ENCODE data around the gene MCF2L.

MCF2L gene

DNA sequence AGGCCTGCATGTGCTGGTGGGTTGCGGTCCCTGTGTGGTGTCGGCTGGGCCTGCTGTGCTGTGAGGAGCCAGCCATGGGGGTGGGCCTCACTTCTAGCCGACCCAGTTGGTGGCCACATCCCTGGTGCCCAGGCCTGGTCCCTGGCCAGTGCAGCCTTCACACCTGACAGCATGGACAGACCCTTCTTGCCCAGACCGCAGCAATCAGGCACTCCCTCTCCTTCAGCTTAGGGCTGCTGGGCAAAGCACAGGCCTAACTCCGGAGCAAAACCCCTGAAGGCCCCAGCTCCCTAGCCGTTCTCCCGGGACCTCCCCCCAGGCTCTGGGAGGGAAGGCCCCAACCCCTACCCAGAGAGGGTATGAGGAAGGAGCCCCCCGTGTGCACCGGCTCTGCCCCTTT lies 6.6 kb upstream of the MCF2L start:
- no peak for DNase-seq (ENCODE audit: extremely low spot score, insufficient read length, low read depth)
- FAIRE-seq: no peak

DNA sequence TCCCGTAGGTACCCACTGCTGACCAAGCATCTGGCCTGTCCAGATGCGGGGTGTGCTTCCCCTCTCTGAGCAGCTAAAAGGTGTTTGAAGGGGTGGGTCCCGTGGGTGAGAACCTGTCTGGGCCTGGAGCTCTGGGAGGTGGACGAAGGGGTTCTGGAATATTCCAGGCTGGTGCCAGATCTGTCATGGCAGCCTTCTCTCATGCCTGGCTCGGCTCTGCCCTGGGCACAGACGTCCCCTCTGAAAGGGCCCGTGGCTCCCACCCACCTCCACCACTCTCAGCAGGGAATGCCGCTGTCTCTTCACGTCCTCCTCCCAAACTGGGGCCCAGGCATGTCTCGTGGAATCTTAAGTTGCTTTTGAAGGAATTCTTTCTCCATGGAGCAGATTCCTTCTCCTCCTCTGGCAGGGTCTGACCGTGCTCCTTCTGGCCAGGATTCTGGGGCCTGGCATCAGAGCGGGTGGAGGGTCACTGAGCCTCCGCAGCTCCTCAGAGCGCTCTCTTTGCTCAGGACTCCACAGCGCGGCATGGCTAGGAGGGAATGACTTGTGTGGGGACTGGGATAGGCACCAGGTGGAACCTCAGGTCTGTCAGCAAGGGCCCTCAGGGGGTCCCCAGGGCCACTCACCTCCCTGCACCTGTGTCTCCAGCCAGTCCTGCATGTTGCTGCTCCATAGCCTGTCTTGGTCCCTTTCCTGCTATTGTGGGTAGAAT lies 5.9 kb upstream of the MCF2L start:
- DNase-seq (ENCODE audit: extremely low spot score, insufficient read length, low read depth) (no peak), FAIRE-seq (no peak)

- no peak for FAIRE-seq
- no peak for DNase-seq (ENCODE audit: extremely low spot score, insufficient read length, low read depth)
These were observed 5.4 kb upstream of the MCF2L start for GRCh38 chr13:112963641-112964040.

DNA sequence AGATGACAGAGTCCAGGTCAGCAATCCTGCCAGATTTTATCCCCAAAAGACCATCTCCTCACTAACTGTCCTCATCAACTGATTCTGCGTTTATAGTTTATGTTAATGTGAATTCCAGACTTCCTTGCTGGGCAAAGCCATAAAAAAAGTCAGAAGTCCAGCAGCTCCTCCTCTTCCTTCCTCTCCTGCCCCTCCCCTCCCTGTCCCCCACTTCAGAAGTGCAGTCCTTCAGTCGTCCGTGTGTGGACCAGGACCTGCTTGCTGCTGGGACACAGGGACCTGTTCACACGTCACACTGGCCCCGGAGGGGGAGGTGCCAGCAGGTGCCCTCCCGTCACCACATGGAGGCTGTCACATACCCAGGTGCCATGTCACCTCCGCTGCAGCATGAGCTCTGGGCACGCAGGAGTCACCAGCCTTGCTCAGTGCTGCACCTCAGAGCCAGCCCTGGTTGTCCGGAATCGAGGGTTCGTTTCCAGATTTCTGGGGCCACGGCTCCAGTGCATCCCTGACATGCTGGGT lies 4.0 kb upstream of the MCF2L start:
- FAIRE-seq (no peak), DNase-seq (ENCODE audit: extremely low spot score, insufficient read length, low read depth) (no peak)

DNA sequence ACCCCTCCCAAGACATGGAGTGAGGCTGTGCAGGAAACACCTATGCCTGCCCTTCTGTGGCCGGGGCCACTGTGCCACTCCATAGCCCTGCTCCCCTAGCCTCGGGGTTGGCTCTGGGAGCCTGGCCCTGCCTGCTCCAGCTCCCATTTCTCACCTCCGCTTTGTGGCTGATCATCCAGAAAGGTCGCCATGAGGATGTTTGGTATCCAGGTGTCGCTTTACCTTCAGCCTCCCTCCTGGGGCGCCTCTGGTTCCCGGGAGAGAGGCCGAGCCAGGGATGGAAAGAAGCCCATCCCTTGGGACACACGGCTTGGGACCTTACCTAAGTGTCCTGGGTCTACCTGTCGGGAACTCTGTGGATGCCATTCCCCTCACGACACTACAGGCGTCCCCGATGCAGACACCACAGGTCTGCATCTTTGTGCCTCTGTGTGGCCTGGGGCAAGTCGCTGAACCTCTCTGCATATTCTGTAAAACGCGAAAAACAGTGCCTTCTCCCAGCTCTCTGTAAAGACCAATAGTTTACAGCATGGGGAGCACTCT lies 3.4 kb upstream of the MCF2L start:
- no peak for FAIRE-seq

DNA sequence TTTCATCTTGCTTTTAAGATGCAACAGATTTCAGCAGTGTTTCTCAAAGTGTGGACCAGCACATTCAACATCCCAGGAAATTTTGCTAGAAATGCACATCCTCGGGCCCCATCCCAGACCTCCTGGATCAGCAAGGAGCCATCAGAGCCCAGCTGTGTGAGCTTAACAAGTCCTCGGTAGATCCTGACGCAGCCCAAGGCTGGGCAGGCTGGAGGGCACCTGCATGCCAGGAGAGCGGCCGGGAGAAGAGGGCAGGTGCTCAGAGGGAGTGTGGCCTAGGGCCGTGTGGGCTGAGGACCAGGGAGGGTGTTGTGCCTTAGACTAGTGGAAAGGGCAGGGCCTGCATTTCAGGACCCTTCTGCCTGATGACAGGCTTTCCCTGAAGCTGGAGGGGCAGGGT lies 2.2 kb upstream of the MCF2L start:
- DNase-seq (ENCODE audit: extremely low spot score, insufficient read length, low read depth) (no peak), FAIRE-seq (no peak)

More for the DNA sequence above, 3.4 kb upstream of the MCF2L start:
- no peak for DNase-seq (ENCODE audit: extremely low spot score, insufficient read length, low read depth)

GRCh38 chr13:112967686-112968379 lies 1.2 kb upstream of the MCF2L start:
- no peak for DNase-seq (ENCODE audit: extremely low spot score, insufficient read length, low read depth)
- no peak for FAIRE-seq

DNA sequence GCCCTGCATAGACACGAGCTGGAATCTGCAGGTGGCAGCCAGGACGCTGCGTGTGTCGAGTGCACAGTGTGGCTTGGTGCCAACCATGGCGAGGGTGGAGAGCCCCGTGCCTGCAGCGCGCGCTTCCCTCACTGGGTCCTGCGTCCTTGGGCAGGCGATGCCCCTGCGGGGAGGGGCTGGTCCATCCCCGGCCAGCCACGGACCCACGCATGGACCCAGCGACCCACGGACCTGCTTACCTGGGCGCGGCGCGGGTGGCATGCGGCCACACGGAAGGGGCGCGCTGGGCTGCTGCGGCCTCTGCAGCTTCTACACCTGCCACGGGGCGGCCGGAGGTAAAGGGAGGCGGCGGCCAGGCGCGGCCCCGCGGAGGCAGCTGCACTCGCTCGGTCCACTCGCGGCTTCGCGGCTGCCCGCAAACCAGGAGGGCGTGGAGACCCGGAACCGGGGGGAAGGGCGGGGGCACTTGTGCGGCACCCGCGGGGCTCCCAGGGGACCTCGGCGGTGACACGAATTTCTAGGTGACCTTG lies 569 bp upstream of the MCF2L start:
- DNase-seq (ENCODE audit: extremely low spot score, insufficient read length, low read depth): no peak

GRCh38 chr13:112969692-112970338 lies 801 bp downstream of the MCF2L start:
- DNase-seq (ENCODE audit: extremely low spot score, insufficient read length, low read depth): no peak
- FAIRE-seq: no peak

More for the DNA sequence above, 569 bp upstream of the MCF2L start:
- FAIRE-seq: no peak

- DNase-seq (ENCODE audit: extremely low spot score, insufficient read length, low read depth) (no peak), FAIRE-seq (no peak)
These were observed 1.7 kb downstream of the MCF2L start for GRCh38 chr13:112970552-112971287.

GRCh38 chr13:112971288-112971643 lies 2.3 kb downstream of the MCF2L start:
- DNase-seq (ENCODE audit: extremely low spot score, insufficient read length, low read depth): no peak
- no peak for FAIRE-seq

GRCh38 chr13:112972258-112972657 lies 3.2 kb downstream of the MCF2L start:
- FAIRE-seq: no peak
- DNase-seq (ENCODE audit: extremely low spot score, insufficient read length, low read depth): no peak

- no peak for DNase-seq (ENCODE audit: extremely low spot score, insufficient read length, low read depth)
- no peak for FAIRE-seq
These were observed 4.0 kb downstream of the MCF2L start for GRCh38 chr13:112972867-112973576.

- FAIRE-seq (no peak), DNase-seq (ENCODE audit: extremely low spot score, insufficient read length, low read depth) (no peak)
These were observed 4.5 kb downstream of the MCF2L start for GRCh38 chr13:112973577-112973951.

- DNase-seq (ENCODE audit: extremely low spot score, insufficient read length, low read depth): no peak
- FAIRE-seq: no peak
These were observed 5.1 kb downstream of the MCF2L start for GRCh38 chr13:112974125-112974524.

DNA sequence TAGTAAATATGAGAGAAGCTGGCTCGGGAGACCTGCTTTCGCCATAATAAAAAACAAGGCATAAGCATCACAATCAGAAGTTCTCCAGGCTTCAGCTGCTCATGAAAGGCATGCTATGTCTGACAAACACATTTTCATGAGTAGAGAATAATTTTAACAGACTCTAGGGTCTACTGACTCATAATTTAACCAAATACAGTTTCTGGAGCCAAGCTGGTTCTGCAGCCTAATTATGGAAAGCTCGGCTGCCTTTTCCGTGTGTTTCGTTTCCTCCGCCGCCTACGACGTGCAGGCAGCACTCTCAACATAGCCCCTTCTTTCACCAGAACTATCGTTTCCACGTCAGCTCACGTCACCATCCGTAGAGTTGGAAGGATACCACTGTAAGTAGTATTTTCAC lies 5.7 kb downstream of the MCF2L start:
- DNase-seq (ENCODE audit: extremely low spot score, insufficient read length, low read depth) (no peak), FAIRE-seq (no peak)

DNA sequence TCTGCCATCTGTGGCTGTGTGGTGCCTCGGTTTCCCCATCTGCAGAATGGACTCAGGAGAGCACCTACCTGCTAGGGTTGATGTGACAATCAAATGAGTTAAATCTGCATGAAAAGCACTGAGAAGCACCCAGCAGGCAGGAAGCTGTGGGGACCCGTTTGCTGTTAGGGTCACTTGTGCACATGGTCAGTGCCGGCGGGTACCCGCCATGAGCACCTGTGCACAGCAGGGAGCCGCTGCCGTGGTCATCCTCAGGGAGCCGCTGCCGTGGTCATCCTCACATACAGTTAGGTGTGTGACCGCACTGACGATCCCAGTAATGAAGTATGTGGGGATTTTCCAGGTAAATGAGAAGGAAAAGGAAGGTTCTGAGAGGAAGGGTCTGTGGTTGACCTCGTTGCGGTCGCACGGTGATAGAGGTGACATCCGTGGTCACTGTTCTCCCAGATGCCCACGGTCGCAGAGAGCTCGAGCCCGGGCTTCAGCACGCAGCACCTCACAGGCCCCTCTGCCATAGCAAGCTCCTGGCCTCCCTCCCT lies 6.5 kb downstream of the MCF2L start:
- DNase-seq (ENCODE audit: extremely low spot score, insufficient read length, low read depth): no peak

DNA sequence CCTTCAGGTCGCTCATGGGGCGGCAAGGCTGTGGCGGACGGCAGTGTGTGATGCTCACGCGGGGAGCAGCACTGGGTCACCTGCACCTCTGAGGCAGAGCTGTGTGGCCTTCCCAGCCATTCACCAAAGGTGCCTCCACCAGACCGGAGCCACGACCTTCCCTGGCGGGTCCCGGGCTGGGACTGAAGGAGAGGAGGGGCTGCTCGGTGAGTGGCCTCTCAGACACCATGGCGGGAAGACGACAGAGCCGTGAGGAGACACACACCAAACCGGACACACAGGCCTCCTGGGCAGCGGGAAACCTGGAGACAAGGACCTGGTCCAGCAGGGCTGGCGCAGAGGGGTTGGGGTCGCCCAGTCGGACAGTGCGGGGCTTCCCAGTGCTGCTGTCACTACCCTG lies 7.5 kb downstream of the MCF2L start:
- no peak for FAIRE-seq

More for the DNA sequence above, 6.5 kb downstream of the MCF2L start:
- FAIRE-seq: no peak

GRCh38 chr13:112977091-112977490 lies 8.1 kb downstream of the MCF2L start:
- FAIRE-seq: no peak
- no peak for DNase-seq (ENCODE audit: extremely low spot score, insufficient read length, low read depth)

More for the DNA sequence above, 7.5 kb downstream of the MCF2L start:
- no peak for DNase-seq (ENCODE audit: extremely low spot score, insufficient read length, low read depth)
